Activated CD4-positive, alpha-beta T cell treated with anti-CD3 and anti-CD28 coated beads, Interleukin-2, Interleukin-6, amounts not matched to agents 100 ng/mL and 50 ng/mL, durations not matched to agents 16 hours and 8 hours (primary cell): ENCODE measurements around the gene ISCA1.
"Not testable (repeated sequence)": the region's sequence is repeated elsewhere in the genome, so short reads cannot be mapped to it uniquely, and the experiment has no call there.

Source experiments
- DNase-seq: peaks from one replicate; pipeline ENCODE4 v3.0.0-alpha.2; 2020

The ISCA1 gene

GRCh38 chr9:86282077-86282978, at the start of gene ISCA1:
Gene ISCA1 (minus strand): TSS chr9:86282538. CDS start chr9:86282458, 80 bp downstream.
- peak; percentile 97 for DNase-seq

- no peak for DNase-seq
These were observed 47.8 kb upstream of the ISCA1 start for GRCh38 chr9:86330186-86330585.

GRCh38 chr9:86329649-86330048, 47.3 kb upstream of the ISCA1 start:
- DNase-seq, result no peak

GRCh38 chr9:86328156-86328555, 45.8 kb upstream of the ISCA1 start:
- no peak for DNase-seq

- no peak for DNase-seq
These were observed 44.2 kb upstream of the ISCA1 start for GRCh38 chr9:86326536-86326935.

GRCh38 chr9:86324901-86325300, 42.6 kb upstream of the ISCA1 start:
- no peak for DNase-seq

- no peak for DNase-seq
These were observed 42.0 kb upstream of the ISCA1 start for GRCh38 chr9:86324308-86324707.

GRCh38 chr9:86322973-86323644, 40.8 kb upstream of the ISCA1 start:
- DNase-seq, result no peak

GRCh38 chr9:86321373-86321772, 39.0 kb upstream of the ISCA1 start:
- DNase-seq, result no peak

GRCh38 chr9:86318187-86318586, 35.8 kb upstream of the ISCA1 start:
- no peak for DNase-seq

- no peak for DNase-seq
These were observed 32.7 kb upstream of the ISCA1 start for GRCh38 chr9:86315078-86315477.

- not testable (repeated sequence) for DNase-seq
These were observed 30.6 kb upstream of the ISCA1 start for GRCh38 chr9:86312959-86313358.

- no peak for DNase-seq
These were observed 26.3 kb upstream of the ISCA1 start for GRCh38 chr9:86308687-86309086.

GRCh38 chr9:86304236-86304730, 21.9 kb upstream of the ISCA1 start:
- DNase-seq, result no peak

GRCh38 chr9:86303316-86303975, 21.1 kb upstream of the ISCA1 start:
- peak; percentile 80 for DNase-seq

- DNase-seq, result no peak
These were observed 19.3 kb upstream of the ISCA1 start for GRCh38 chr9:86301686-86302085.

- DNase-seq, result no peak
These were observed 18.4 kb upstream of the ISCA1 start for GRCh38 chr9:86300701-86301100.

- DNase-seq, result no peak
These were observed 16.5 kb upstream of the ISCA1 start for GRCh38 chr9:86298873-86299272.

GRCh38 chr9:86290341-86290740, 8.0 kb upstream of the ISCA1 start:
- DNase-seq, result not testable (repeated sequence)

GRCh38 chr9:86288499-86289198, 6.3 kb upstream of the ISCA1 start:
- no peak for DNase-seq

GRCh38 chr9:86287013-86287412, 4.7 kb upstream of the ISCA1 start:
- DNase-seq, result peak; percentile 47

- DNase-seq, result no peak
These were observed 3.9 kb upstream of the ISCA1 start for GRCh38 chr9:86286278-86286677.

- DNase-seq, result no peak
These were observed 2.9 kb upstream of the ISCA1 start for GRCh38 chr9:86285261-86285660.
